Activated CD4-positive, alpha-beta T cell treated with anti-CD3 and anti-CD28 coated beads, Interleukin-2, amount 10 ng/mL, durations not matched to agents 7 days and 5 days (primary cell): Measurements from ENCODE around the gene OR5C1. TPM values are rescaled to one million over a fixed set of nuclear protein-coding genes. Genes with fewer than 3 reads are reported as not detected.
"Not testable (repeated sequence)": the region's sequence is repeated elsewhere in the genome, so short reads cannot be mapped to it uniquely, and the experiment has no call there.

Experiments used
- CTCF ChIA-PET: fragments of 350-600 bp; sonication (Branson Sonifier 250); formaldehyde crosslinking; loops from one replicate; lab custom pipeline; 2021; ENCODE audit warnings: antibody characterized with exemption; lab: Charles Lee
- POLR2A ChIA-PET: fragments of 350-600 bp; sonication (Branson Sonifier 250); formaldehyde crosslinking; loops from one replicate; lab custom pipeline; 2021; ENCODE audit warnings: antibody characterized with exemption; lab: Charles Lee
- DNase-seq: peaks from one replicate; pipeline ENCODE4 v3.0.0-alpha.2; 2020
- H3K27ac Mint-ChIP-seq: one replicate; pipeline ENCODE4 v1.8.0; 2021; ENCODE audit warnings: mild to moderate bottlenecking, moderate library complexity, mixed read lengths
- H3K27me3 Mint-ChIP-seq: one replicate; pipeline ENCODE4 v1.8.0; 2021; ENCODE audit warnings: mixed read lengths
- H3K36me3 Mint-ChIP-seq: one replicate; pipeline ENCODE4 v1.8.0; 2021; ENCODE audit warnings: low read depth, mixed read lengths
- H3K4me1 Mint-ChIP-seq: one replicate; pipeline ENCODE4 v1.8.0; 2021; ENCODE audit warnings: mixed read lengths
- H3K4me3 Mint-ChIP-seq: one replicate; pipeline ENCODE4 v1.8.0; 2021; ENCODE audit warnings: mild to moderate bottlenecking, moderate library complexity, mixed read lengths
- H3K9me3 Mint-ChIP-seq: one replicate; pipeline ENCODE4 v1.8.0; 2021; ENCODE audit warnings: mixed read lengths
- total RNA-seq, 2 experiments: library from RNA; stranded (reverse); gene quantifications; one replicate each; pipeline ENCODE4 v1.2.3, GENCODE V29; 2021

Gene OR5C1
- total RNA-seq, 2 experiments from 2014 or later = not detected

GRCh38 chr9:122819326-122819725, 30.6 kb downstream of the OR5C1 start:
- H3K4me1 Mint-ChIP-seq = peaks cover 51% of the 10 kb centered on the region

DNA sequence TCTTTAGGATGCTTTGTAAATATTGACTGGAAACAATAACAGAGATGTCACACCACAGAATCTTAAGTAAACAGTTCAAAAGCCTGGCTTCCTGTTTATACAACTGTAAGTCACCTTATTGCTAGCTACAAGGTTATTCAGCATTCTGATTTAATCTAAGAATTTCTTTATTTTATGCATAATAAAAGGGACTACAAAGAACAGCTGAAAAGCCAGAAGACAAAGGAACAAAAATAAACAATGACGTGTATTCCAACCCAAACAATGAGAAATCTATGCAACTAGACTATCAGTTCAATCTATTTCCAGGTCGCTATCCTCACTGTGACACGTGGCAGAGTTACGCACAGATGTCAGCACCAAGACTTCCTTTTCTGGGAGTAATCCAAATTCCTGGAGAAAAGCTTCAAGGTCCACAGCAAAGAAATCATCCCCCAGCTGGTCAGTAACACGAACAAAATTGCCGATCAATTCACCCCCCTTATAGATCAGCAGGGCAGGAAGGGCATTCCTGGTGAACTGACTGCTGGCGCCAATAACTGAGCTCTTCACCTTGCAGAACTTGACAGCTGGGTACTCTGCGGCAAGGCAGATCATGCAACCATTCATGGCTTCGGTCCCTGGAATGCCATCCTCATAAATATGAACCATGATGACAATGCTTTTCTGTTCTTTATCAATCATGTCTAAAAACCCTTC, 31.2 kb downstream of the OR5C1 start:
- POLR2A ChIA-PET = no interaction called here
- H3K36me3 Mint-ChIP-seq = peaks cover 39% of the 10 kb centered on the region

More at GRCh38 chr9:122819326-122819725, 30.6 kb downstream of the OR5C1 start:
- no peaks in the 10 kb centered on the region for H3K27me3 Mint-ChIP-seq
- no peaks in the 10 kb centered on the region for H3K9me3 Mint-ChIP-seq
- no peak for DNase-seq
- no peak overlapping the region for H3K27ac Mint-ChIP-seq
- ChIA-PET CTCF (interaction anchor here (0.6 to 1.3 kb wide), 4 partner anchors 16 to 693 kb away, joined by 3 to 5 read pairs (median 4); no protein-coding TSS in a partner anchor), POLR2A (no interaction called here)
- no peak overlapping the region for H3K4me3 Mint-ChIP-seq
- H3K36me3 Mint-ChIP-seq = peaks cover 34% of the 10 kb centered on the region

DNA sequence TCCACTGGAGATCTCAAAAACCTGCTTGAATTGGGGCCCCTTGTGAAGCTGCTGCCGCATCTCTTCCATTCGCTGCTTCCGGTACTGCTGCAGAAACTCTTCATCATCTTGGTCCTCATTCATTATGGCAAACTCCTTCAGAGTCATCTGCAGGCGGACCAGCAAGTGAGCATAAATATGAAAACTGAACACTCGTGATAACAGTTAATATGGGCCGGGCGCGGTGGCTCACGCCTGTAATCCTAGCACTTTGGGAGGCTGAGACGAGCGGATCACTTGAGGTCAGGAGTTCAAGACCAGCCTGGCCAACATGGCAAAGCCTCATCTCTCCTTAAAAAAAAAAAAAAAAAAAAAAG, 31.7 kb downstream of the OR5C1 start:
- H3K4me3 Mint-ChIP-seq = no peak overlapping the region
- peaks cover 56% of the 10 kb centered on the region for H3K4me1 Mint-ChIP-seq
- H3K9me3 Mint-ChIP-seq = no peaks in the 10 kb centered on the region
- no peaks in the 10 kb centered on the region for H3K27me3 Mint-ChIP-seq
- no peak overlapping the region for H3K27ac Mint-ChIP-seq
- POLR2A ChIA-PET = interaction anchor here (0.6 kb wide), 1 partner anchor 91 kb away, joined by 7 read pairs; no protein-coding TSS in a partner anchor
- peaks cover 39% of the 10 kb centered on the region for H3K36me3 Mint-ChIP-seq
- no peak for DNase-seq
- CTCF ChIA-PET = interaction anchor here (0.9 kb wide), 1 partner anchor 15 kb away, joined by 3 read pairs; no protein-coding TSS in a partner anchor

More for the DNA sequence above, 31.2 kb downstream of the OR5C1 start:
- Mint-ChIP-seq H3K4me3 (no peak overlapping the region), H3K27ac (peak overlapping the region; percentile 43), H3K4me1 (peaks cover 56% of the 10 kb centered on the region), H3K27me3 (no peaks in the 10 kb centered on the region), H3K9me3 (no peaks in the 10 kb centered on the region)
- CTCF ChIA-PET = interaction anchor here (0.6 to 1.3 kb wide), 5 partner anchors 15 to 694 kb away, joined by 3 to 5 read pairs (median 3); no protein-coding TSS in a partner anchor
- no peak for DNase-seq

- POLR2A ChIA-PET = interaction anchor here (0.6 kb wide), 1 partner anchor 90 kb away, joined by 7 read pairs; no protein-coding TSS in a partner anchor
- CTCF ChIA-PET = no interaction called here
- DNase-seq = no peak
- Mint-ChIP-seq H3K4me3 (no peak overlapping the region), H3K4me1 (peaks cover 55% of the 10 kb centered on the region), H3K27ac (no peak overlapping the region), H3K36me3 (peaks cover 43% of the 10 kb centered on the region), H3K27me3 (no peaks in the 10 kb centered on the region), H3K9me3 (no peaks in the 10 kb centered on the region)
These were observed 32.7 kb downstream of the OR5C1 start for GRCh38 chr9:122821278-122821943.

DNA sequence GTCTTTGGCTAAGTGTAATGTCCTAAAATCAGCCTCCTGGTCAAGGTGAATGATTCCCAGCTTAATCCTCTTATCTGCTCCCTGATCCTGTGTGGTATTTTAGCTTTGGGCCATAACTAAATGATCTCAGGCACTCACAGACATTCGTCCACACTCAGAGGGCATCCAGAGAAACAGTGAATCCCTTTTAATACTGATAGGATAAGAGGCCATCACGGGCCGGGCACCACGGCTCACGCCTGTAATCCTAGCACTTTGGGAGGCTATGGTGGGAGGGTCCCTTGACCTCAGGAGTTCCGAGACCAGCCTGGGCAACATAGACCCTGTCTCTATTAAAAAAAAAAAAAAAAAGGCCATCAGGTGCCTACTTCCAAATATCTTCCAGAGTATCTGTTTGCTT, 33.3 kb downstream of the OR5C1 start:
- Mint-ChIP-seq H3K4me1 (peaks cover 55% of the 10 kb centered on the region), H3K27me3 (no peaks in the 10 kb centered on the region), H3K36me3 (peaks cover 42% of the 10 kb centered on the region), H3K9me3 (no peaks in the 10 kb centered on the region), H3K4me3 (no peak overlapping the region), H3K27ac (no peak overlapping the region)
- POLR2A ChIA-PET = no interaction called here
- no peak for DNase-seq
- CTCF ChIA-PET = no interaction called here

DNA sequence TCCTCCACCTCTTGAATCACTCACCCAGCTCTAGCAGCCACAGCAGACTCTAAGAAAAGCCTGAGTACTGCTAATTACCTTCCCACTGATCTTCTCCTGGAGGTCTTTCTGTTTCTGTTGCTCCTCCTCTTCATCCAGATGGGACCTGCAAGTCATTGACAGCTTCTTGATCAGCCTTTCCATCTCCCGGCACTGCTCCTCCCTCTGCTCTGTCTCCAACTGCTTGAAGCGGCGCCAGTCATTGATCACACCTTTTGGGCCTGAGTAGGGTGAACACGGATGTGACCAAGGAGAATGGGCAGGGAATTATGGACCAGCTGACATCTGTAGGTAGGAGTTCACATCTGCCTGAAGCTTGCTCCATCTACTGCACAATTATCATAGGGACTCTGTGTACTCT, 34.2 kb downstream of the OR5C1 start:
- POLR2A ChIA-PET = no interaction called here
- DNase-seq = no peak
- H3K4me1 Mint-ChIP-seq = peaks cover 58% of the 10 kb centered on the region
- H3K27ac Mint-ChIP-seq = no peak overlapping the region
- no peaks in the 10 kb centered on the region for H3K9me3 Mint-ChIP-seq
- H3K36me3 Mint-ChIP-seq = peaks cover 41% of the 10 kb centered on the region
- no peaks in the 10 kb centered on the region for H3K27me3 Mint-ChIP-seq
- H3K4me3 Mint-ChIP-seq = no peak overlapping the region
- CTCF ChIA-PET = interaction anchor here (1.2 kb wide), 1 partner anchor 10 kb away, joined by 3 read pairs; no protein-coding TSS in a partner anchor

- CTCF ChIA-PET = interaction anchor here (1.2 kb wide), 1 partner anchor 103 kb away, joined by 3 read pairs; the partner anchor contains the start of gene ZBTB26
- Mint-ChIP-seq H3K27ac (peak overlapping the region; percentile 97), H3K4me3 (peak overlapping the region; percentile 97), H3K27me3 (no peaks in the 10 kb centered on the region), H3K36me3 (peaks cover 25% of the 10 kb centered on the region), H3K9me3 (no peaks in the 10 kb centered on the region), H3K4me1 (peaks cover 44% of the 10 kb centered on the region)
- DNase-seq = no peak
- POLR2A ChIA-PET = no interaction called here
These were observed 39.0 kb downstream of the OR5C1 start for GRCh38 chr9:122827761-122828093.

- H3K9me3 Mint-ChIP-seq, POLR2A ChIA-PET, H3K27me3 Mint-ChIP-seq, DNase-seq: not testable (repeated sequence)
- CTCF ChIA-PET = interaction anchor here (1.0 to 1.2 kb wide), 3 partner anchors 10 to 102 kb away, joined by 3 to 4 read pairs (median 3); partner anchors contain the start of gene ZBTB26
- Mint-ChIP-seq H3K36me3 (peaks cover 17% of the 10 kb centered on the region), H3K4me3 (peak overlapping the region; percentile 97), H3K4me1 (peaks cover 39% of the 10 kb centered on the region), H3K27ac (peak overlapping the region; percentile 97)
These were observed 40.2 kb downstream of the OR5C1 start for GRCh38 chr9:122828965-122829284.

DNA sequence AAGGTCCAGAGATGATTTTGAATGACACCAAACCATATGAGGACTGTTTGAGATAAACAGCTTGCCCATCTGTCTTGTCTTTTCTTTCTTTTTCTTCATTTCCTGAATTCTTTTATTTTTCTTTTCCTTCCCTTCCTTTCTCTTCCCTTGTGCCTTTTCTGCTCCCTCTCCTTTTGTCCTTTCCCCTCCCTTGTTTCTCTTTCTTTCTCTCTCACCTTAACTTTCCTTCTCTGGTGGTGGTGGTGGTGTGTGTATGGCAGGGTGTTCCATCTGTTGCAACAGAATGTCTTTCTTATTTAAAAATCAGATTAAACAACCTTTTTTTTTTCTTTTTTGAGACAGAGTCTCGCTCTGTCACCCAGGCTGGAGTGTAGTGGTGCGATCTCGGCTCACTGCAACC, 43.5 kb downstream of the OR5C1 start:
- CTCF ChIA-PET = interaction anchor here (0.7 kb wide), 1 partner anchor 1757 kb away, joined by 4 read pairs; the partner anchor contains the start of gene CNTRL
- Mint-ChIP-seq H3K27me3 (no peaks in the 10 kb centered on the region), H3K27ac (no peak overlapping the region), H3K4me3 (no peak overlapping the region), H3K9me3 (peaks cover 3% of the 10 kb centered on the region), H3K36me3 (peaks cover 2% of the 10 kb centered on the region), H3K4me1 (peaks cover 32% of the 10 kb centered on the region)
- POLR2A ChIA-PET = no interaction called here
- no peak for DNase-seq

DNA sequence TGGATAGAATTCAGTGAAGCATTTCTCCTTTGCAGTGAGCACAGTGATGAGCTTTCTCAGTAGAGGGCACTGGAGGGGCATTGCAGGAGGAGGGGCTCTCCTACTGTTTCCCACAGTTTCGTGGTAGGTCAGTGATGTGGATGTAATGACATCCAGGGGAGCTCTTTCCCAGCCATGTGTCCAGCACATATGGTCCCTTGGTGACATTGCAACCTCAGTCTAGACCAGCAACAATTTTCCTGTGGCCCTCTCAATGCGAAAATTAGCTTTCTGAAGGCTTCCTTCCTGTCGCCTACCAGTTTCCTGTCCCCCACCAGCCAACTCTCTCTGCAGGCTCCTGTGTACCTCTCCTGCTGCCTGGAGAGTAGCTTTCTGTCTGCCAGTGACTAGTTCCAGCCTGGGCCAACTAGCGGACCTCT, 46.6 kb downstream of the OR5C1 start:
- H3K36me3 Mint-ChIP-seq = no peaks in the 10 kb centered on the region
- CTCF ChIA-PET = interaction anchor here (0.5 to 1.2 kb wide), 6 partner anchors 11 to 1421 kb away, joined by 3 to 4 read pairs (median 3); partner anchors contain the start of gene RC3H2
- H3K27ac Mint-ChIP-seq = peak overlapping the region; percentile 86
- H3K27me3 Mint-ChIP-seq = no peaks in the 10 kb centered on the region
- H3K4me1 Mint-ChIP-seq = peaks cover 22% of the 10 kb centered on the region
- H3K4me3 Mint-ChIP-seq = peak overlapping the region; percentile 41
- peaks cover 7% of the 10 kb centered on the region for H3K9me3 Mint-ChIP-seq
- DNase-seq = peak; percentile 40
- POLR2A ChIA-PET = no interaction called here

GRCh38 chr9:122837266-122837850, 48.6 kb downstream of the OR5C1 start:
- Mint-ChIP-seq H3K9me3 (peaks cover 7% of the 10 kb centered on the region), H3K27me3 (no peaks in the 10 kb centered on the region), H3K36me3 (no peaks in the 10 kb centered on the region), H3K27ac (no peak overlapping the region), H3K4me1 (peaks cover 19% of the 10 kb centered on the region), H3K4me3 (no peak overlapping the region)
- no peak for DNase-seq
- CTCF ChIA-PET = no interaction called here
- POLR2A ChIA-PET = no interaction called here

- H3K4me1 Mint-ChIP-seq = peaks cover 21% of the 10 kb centered on the region
- DNase-seq, H3K27me3 Mint-ChIP-seq, H3K9me3 Mint-ChIP-seq, H3K36me3 Mint-ChIP-seq, POLR2A ChIA-PET, H3K27ac Mint-ChIP-seq, H3K4me3 Mint-ChIP-seq: not testable (repeated sequence)
- CTCF ChIA-PET = interaction anchor here (1.6 to 1.7 kb wide), 2 partner anchors 9 to 10 kb away, joined by 3 read pairs; no protein-coding TSS in a partner anchor
These were observed 49.7 kb downstream of the OR5C1 start for GRCh38 chr9:122838441-122838840.
